Keratinocyte (primary cell): ENCODE measurements around the gene NOL9.

Source experiments
- EZH2 ChIP-seq: IDR thresholded peaks from one replicate; pipeline ENCODE4 v1.6.1; 2012; ENCODE audit warnings: inconsistent platforms, mild to moderate bottlenecking, low read length, moderate library complexity
- TF ChIP-seq, protein P1 (sequence below), 3 experiments: IDR thresholded peaks in 1 of 3; conservative IDR thresholded peaks in 1 of 3; optimal IDR thresholded peaks in 1 of 3; 2 replicates in 2 of 3; 3 replicates in 1 of 3; pipeline versions ENCODE3 to v1.5.1; 2011; ENCODE audit warnings: low read length in 3 of 3, mild to moderate bottlenecking in 3 of 3, moderate library complexity in 2 of 3, control low read depth in 1 of 3, inconsistent platforms in 1 of 3; ENCODE audit not compliant: insufficient read depth in 2 of 3; ENCODE audit errors: extremely low read depth in 1 of 3

DNA sequence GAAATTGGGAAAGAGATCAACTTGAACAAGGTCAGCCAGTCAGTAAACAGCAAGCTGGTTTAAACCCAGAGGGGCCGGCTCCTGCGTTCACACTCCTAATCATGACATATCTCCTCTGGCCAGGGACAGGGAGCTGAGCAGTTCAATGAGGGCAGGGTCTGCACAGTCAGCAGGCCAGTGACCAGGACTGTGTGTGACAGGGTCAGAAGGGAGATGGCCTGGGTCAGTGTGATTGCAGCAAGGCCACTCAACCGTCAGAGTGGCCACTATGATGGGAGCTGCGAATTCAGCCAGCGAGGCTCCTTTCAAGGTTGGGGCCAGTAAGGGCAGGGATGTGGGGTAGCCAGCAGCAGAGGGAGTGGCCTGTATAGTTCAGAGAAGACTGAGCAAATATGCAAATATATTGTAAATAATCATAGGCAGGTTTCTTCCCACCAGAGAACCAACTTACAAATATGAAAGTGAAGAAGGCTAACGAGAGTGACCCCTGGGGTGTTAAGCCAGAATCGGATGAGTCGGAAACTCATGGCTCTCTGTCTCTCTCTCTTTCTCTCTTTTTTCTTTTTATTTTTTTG lies 20.0 kb downstream of the NOL9 start:
- TF ChIP-seq EZH2, result no peak
- TF ChIP-seq, protein P1, sequence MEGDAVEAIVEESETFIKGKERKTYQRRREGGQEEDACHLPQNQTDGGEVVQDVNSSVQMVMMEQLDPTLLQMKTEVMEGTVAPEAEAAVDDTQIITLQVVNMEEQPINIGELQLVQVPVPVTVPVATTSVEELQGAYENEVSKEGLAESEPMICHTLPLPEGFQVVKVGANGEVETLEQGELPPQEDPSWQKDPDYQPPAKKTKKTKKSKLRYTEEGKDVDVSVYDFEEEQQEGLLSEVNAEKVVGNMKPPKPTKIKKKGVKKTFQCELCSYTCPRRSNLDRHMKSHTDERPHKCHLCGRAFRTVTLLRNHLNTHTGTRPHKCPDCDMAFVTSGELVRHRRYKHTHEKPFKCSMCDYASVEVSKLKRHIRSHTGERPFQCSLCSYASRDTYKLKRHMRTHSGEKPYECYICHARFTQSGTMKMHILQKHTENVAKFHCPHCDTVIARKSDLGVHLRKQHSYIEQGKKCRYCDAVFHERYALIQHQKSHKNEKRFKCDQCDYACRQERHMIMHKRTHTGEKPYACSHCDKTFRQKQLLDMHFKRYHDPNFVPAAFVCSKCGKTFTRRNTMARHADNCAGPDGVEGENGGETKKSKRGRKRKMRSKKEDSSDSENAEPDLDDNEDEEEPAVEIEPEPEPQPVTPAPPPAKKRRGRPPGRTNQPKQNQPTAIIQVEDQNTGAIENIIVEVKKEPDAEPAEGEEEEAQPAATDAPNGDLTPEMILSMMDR (optimal IDR thresholded peaks at IDR 0.05 in 1 of 3, IDR thresholded peaks at IDR 0.05 in 1 of 3, conservative IDR thresholded peaks at IDR 0.05 in 1 of 3; ENCODE audit: extremely low read depth in 1 of 3, insufficient read depth in 2 of 3, low read length in 3 of 3), result no peak
